K562 (cell line): ENCODE results near the gene MOSPD3. TPM values are rescaled to one million over a fixed set of nuclear protein-coding genes. Genes with fewer than 3 reads are reported as not detected.

Experiments used
- ARID4B ChIP-seq: sonication (generic); formaldehyde crosslinking; IDR thresholded peaks from 2 replicates; pipeline ENCODE4 v1.8.0; 2022; ENCODE audit warnings: mild to moderate bottlenecking, missing genetic modification reagents
- CBFB ChIP-seq: sonication (generic); formaldehyde crosslinking; IDR thresholded peaks from 2 replicates; pipeline ENCODE4 v1.4.0; 2020; ENCODE audit warnings: mild to moderate bottlenecking, missing genetic modification reagents
- RAD21 ChIP-seq, 2 experiments: fragments of 250-450 bp in 1 of 2; fragments of 450-650 bp in 1 of 2; sonication (Bioruptor Pico) in 1 of 2; formaldehyde crosslinking in 1 of 2; IDR thresholded peaks in 1 of 2; conservative IDR thresholded peaks in 1 of 2; 2 replicates each; pipeline versions ENCODE4 v1.4.0 to v1.8.0; 2020 to 2022; ENCODE audit warnings: mild to moderate bottlenecking in 2 of 2, moderate library complexity in 1 of 2
- REST ChIP-seq, 2 experiments: fragments of 450-650 bp; formaldehyde crosslinking in 1 of 2; IDR thresholded peaks; 2 replicates each; pipeline versions ENCODE4 v1.4.0 to v1.6.1; 2014 to 2020; ENCODE audit warnings: mild to moderate bottlenecking in 2 of 2, borderline replicate concordance in 1 of 2, low read depth in 1 of 2
- SIN3B ChIP-seq: fragments of 450-650 bp; IDR thresholded peaks from 2 replicates; pipeline ENCODE4 v1.6.1; 2017; ENCODE audit warnings: low read depth, mild to moderate bottlenecking, moderate library complexity
- XRCC5 ChIP-seq: fragments of 200-400 bp; formaldehyde crosslinking; IDR thresholded peaks from 2 replicates; pipeline ENCODE4 v1.6.1; 2017; ENCODE audit warnings: low read depth, mild to moderate bottlenecking, low read length
- ZEB2 ChIP-seq: fragments of 450-650 bp; IDR thresholded peaks from 2 replicates; pipeline ENCODE4 v1.6.1; 2016
- ZHX1 ChIP-seq: fragments of 150-350 bp; conservative IDR thresholded peaks from 2 replicates; pipeline ENCODE4 v1.6.1; 2014; ENCODE audit warnings: low read length
- ZNF263 ChIP-seq: sonication (generic); formaldehyde crosslinking; IDR thresholded peaks from 2 replicates; pipeline ENCODE4 v1.8.0; 2022; ENCODE audit warnings: mild to moderate bottlenecking, missing genetic modification reagents, borderline replicate concordance
- polyA plus RNA-seq, 8 experiments: library from polyadenylated mRNA; depleted of rRNA in 4 of 8; stranded (reverse) in 5 of 8; unstranded in 3 of 8; fragments of >200 nt; fragmentation: Nextera tagmentation in 2 of 8; fragmentation: Illumina TruSeq in 1 of 8; extraction: Ambion mirVana in 2 of 8; extraction: Trizol in 1 of 8; gene quantifications; 2 replicates each; pipeline versions ENCODE4 v1.2.1 to v1.2.3, GENCODE V29; 2011 to 2014; ENCODE audit warnings: inconsistent platforms in 1 of 8, missing spikeins in 1 of 8
- total RNA-seq, 7 experiments: library from RNA; depleted of rRNA in 6 of 7; stranded (reverse); fragments of >200 nt in 6 of 7; fragmentation: Illumina TruSeq in 2 of 7; extraction: Trizol in 2 of 7; gene quantifications; 2 replicates each; pipeline versions ENCODE4 v1.2.1 to v1.2.3, GENCODE V29; 2011 to 2021; ENCODE audit warnings: low replicate concordance in 1 of 7
- TF ChIP-seq, protein P1 (sequence below): sonication (generic); formaldehyde crosslinking; IDR thresholded peaks from 2 replicates; pipeline ENCODE4 v1.9.0; 2022; ENCODE audit warnings: mild to moderate bottlenecking, missing genetic modification reagents

Gene MOSPD3
- total and polyA plus RNA-seq, 9 of the 15 experiments (the other 6 are each of a cell fraction or from before 2014, with no cell fraction given): 1.4 to 32.1 (median 7.3) TPM

GRCh38 chr7:100563809-100564400 lies 48.4 kb upstream of the MOSPD3 start (continued):
- TF ChIP-seq REST (IDR thresholded peaks at IDR 0.05; ENCODE audit: borderline replicate concordance) (peak; percentile 86), REST (CRISPR knock-in tag; IDR thresholded peaks at IDR 0.05; ENCODE audit: low read depth) (no peak), RAD21 (CRISPR knock-in tag; conservative IDR thresholded peaks at IDR 0.05 in 1 of 2, IDR thresholded peaks at IDR 0.05 in 1 of 2) (peak; percentile 74 to 92), ZHX1 (0 out of 2 replicates have a peak, but pooled peaks have one; percentile 26), ZEB2 (no peak), XRCC5 (peak; percentile 76), ZNF263 (peak; percentile 25; the same call in 1 of the 2 replicates), ARID4B (CRISPR knock-in tag) (0 out of 2 replicates have a peak, but pooled peaks have one; percentile 49), SIN3B (no peak), CBFB (CRISPR knock-in tag) (peak; percentile 76; the same call in 1 of the 2 replicates)
- TF ChIP-seq, protein P1, sequence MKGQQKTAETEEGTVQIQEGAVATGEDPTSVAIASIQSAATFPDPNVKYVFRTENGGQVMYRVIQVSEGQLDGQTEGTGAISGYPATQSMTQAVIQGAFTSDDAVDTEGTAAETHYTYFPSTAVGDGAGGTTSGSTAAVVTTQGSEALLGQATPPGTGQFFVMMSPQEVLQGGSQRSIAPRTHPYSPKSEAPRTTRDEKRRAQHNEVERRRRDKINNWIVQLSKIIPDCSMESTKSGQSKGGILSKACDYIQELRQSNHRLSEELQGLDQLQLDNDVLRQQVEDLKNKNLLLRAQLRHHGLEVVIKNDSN (CRISPR knock-in tag): peak; percentile 48
